NCI-H510A treated with DMSO at 0.1 percent for 48 hours (cell line): Measurements from ENCODE around the gene ZMIZ2.

Experiments
- DNase-seq: peaks from one replicate; lab custom pipeline; 2025; lab: John Stamatoyannopoulos, UW

ZMIZ2 gene

GRCh38 chr7:44757739-44758138, 9.1 kb downstream of the ZMIZ2 start:
- DNase-seq = no peak

GRCh38 chr7:44759246-44759645, 10.6 kb downstream of the ZMIZ2 start:
- DNase-seq = no peak

GRCh38 chr7:44760034-44760580, 11.5 kb downstream of the ZMIZ2 start:
- DNase-seq = no peak

- no peak for DNase-seq
Measured at GRCh38 chr7:44761207-44762161, 12.8 kb downstream of the ZMIZ2 start.

GRCh38 chr7:44762300-44762699, 13.7 kb downstream of the ZMIZ2 start:
- DNase-seq = no peak

- DNase-seq = no peak
Measured at GRCh38 chr7:44762726-44763522, 14.3 kb downstream of the ZMIZ2 start.

- DNase-seq = no peak
Measured at GRCh38 chr7:44764081-44764480, 15.4 kb downstream of the ZMIZ2 start.

- DNase-seq = no peak
Measured at GRCh38 chr7:44764665-44765578, 16.3 kb downstream of the ZMIZ2 start.

GRCh38 chr7:44765579-44766415, 17.1 kb downstream of the ZMIZ2 start:
- no peak for DNase-seq

GRCh38 chr7:44766416-44766801, 17.8 kb downstream of the ZMIZ2 start:
- DNase-seq = no peak

- no peak for DNase-seq
Measured at GRCh38 chr7:44767134-44767911, 18.7 kb downstream of the ZMIZ2 start.

GRCh38 chr7:44767912-44768627, 19.4 kb downstream of the ZMIZ2 start:
- no peak for DNase-seq

GRCh38 chr7:44768628-44769371, 20.2 kb downstream of the ZMIZ2 start:
- no peak for DNase-seq

- no peak for DNase-seq
Measured at GRCh38 chr7:44769376-44769775, 20.7 kb downstream of the ZMIZ2 start.

- no peak for DNase-seq
Measured at GRCh38 chr7:44769776-44770294, 21.2 kb downstream of the ZMIZ2 start.

GRCh38 chr7:44771358-44771757, 22.7 kb downstream of the ZMIZ2 start:
- DNase-seq = no peak

- DNase-seq = no peak
Measured at GRCh38 chr7:44772440-44772839, 23.8 kb downstream of the ZMIZ2 start.

GRCh38 chr7:44772867-44773266, 24.2 kb downstream of the ZMIZ2 start:
- DNase-seq = no peak
